ENCODE measurements around the gene LRRK2. TPM values are rescaled to one million over a fixed set of nuclear protein-coding genes. Genes with fewer than 3 reads are reported as not detected.

The LRRK2 gene
- total and polyA plus RNA-seq, 2 of the 13 experiments (the other 11 are each of a cell fraction or from before 2014, with no cell fraction given): not detected

DNA sequence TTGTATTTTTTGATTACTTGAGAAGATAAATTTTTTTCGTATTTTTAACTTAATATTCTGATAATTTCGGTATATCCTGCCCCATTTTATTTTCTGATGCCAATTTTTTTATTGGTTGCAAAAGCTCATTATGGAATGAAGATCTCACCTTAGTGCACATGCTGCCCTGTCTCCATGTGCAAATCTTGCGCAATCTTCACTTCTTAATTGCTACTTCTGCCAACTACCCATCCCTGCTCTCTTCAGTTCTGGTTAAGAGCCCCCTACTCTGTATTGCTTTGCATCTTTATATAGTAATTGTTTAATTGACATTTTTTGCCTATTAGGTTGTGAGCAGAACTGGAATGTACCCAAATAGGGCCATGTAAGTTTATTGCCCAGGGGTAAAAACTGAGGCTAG is 20.5 kb upstream of the LRRK2 start:
- Histone ChIP-seq H3K36me3 (replicated peaks in 1 of 2; ENCODE audit: control insufficient read depth in 1 of 2, insufficient read depth in 2 of 2, low read length in 2 of 2) (no peaks in the 10 kb centered on the region), H3K27ac (ENCODE audit: extremely low read length, insufficient read depth, low read length) (no peak overlapping the region), H3K79me2 (ENCODE audit: insufficient read depth, low read length) (no peaks in the 10 kb centered on the region), H2AFZ (ENCODE audit: low read length) (no peak overlapping the region), H3K9ac (ENCODE audit: insufficient read depth, low read depth, low read length) (no peak overlapping the region), H3K4me1 (ENCODE audit: insufficient read depth, low read length) (no peaks in the 10 kb centered on the region), H3K4me3 (replicated peaks in 1 of 3; ENCODE audit: insufficient read depth in 1 of 3, low read depth in 2 of 3, low read length in 3 of 3) (no peak overlapping the region), H3K27me3 (ENCODE audit: control insufficient read depth in 1 of 2, insufficient read depth in 2 of 2, low read length in 2 of 2) (no peaks in the 10 kb centered on the region), H3K4me2 (ENCODE audit: low read depth, low read length) (no peak overlapping the region), H4K20me1 (ENCODE audit: insufficient read depth, low read length) (no peaks in the 10 kb centered on the region), H3K9me3 (ENCODE audit: low read length) (no peaks in the 10 kb centered on the region)
- FAIRE-seq (no peak), ATAC-seq (no peak), DNase-seq (ENCODE audit: low spot score) (no peak)
- TF ChIP-seq CEBPG (CRISPR knock-in tag; IDR thresholded peaks at IDR 0.05) (0 out of 2 replicates have a peak, but pooled peaks have one; percentile 15), CEBPB (IDR thresholded peaks at IDR 0.05; ENCODE audit: borderline replicate concordance, low read depth, low read length) (peak; percentile 84), ZNF350 (CRISPR knock-in tag; IDR thresholded peaks at IDR 0.05; ENCODE audit: borderline replicate concordance, low read depth) (no peak)
- no TSS peak for BruUV-seq (replicated peaks)
- intact Hi-C loops (cut with micrococcal nuclease; ENCODE audit: unreplicated experiment): no loop called here
- in situ Hi-C loops (cut with HindIII; ENCODE audit: extremely low pct_ligation_motif_present, low pct_unique_long_range_greater_than_20kb): no loop called here
- WGBS (ENCODE audit: low lambda C conversion rate): 13% methylated on average over 3 of the region's 3 CpGs
- ChIA-PET CTCF (ENCODE audit: low intra/inter-chr PET ratio, low total read pairs) (no interaction called here), POLR2A (no interaction called here)

DNA sequence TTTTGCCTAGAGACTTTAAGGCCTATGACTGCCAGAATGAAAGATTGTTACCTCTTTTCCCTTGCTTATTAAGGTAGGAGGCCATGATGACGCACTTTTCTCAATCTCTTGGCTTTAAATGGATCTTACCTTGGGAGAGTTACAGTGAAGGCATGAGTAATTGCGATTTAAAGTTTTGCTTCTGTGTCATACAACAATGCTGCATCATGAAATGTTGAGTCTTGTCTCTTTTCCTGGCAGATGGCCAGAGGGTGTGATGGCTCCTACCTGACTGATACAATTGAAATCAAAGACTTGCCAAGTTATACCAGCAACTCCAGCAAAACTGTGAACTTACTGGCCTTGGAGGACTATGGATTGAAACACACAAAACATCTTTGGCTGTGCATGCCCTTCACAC is 17.2 kb upstream of the LRRK2 start:
- FAIRE-seq: no peak
- no peaks in the 10 kb centered on the region for H3K36me3 ChIP-seq (replicated peaks in 1 of 2; ENCODE audit: control insufficient read depth in 1 of 2, insufficient read depth in 2 of 2, low read length in 2 of 2)
- H3K27ac ChIP-seq (ENCODE audit: extremely low read length, insufficient read depth, low read length): no peak overlapping the region
- in situ Hi-C loops (cut with HindIII; ENCODE audit: extremely low pct_ligation_motif_present, low pct_unique_long_range_greater_than_20kb): no loop called here
- ATAC-seq: no peak
- no TSS peak for BruUV-seq (replicated peaks)
- no peak overlapping the region for H3K4me2 ChIP-seq (ENCODE audit: low read depth, low read length)
- 8% methylated on average over 2 of the region's 2 CpGs for WGBS (ENCODE audit: low lambda C conversion rate)
- H2AFZ ChIP-seq (ENCODE audit: low read length): no peak overlapping the region
- no peak for DNase-seq (ENCODE audit: low spot score)
- no peaks in the 10 kb centered on the region for H4K20me1 ChIP-seq (ENCODE audit: insufficient read depth, low read length)
- POLR2A ChIA-PET: no interaction called here
- no peaks in the 10 kb centered on the region for H3K9me3 ChIP-seq (ENCODE audit: low read length)
- intact Hi-C loops (cut with micrococcal nuclease; ENCODE audit: unreplicated experiment): no loop called here
- no peaks in the 10 kb centered on the region for H3K79me2 ChIP-seq (ENCODE audit: insufficient read depth, low read length)
- no peak overlapping the region for H3K4me3 ChIP-seq (replicated peaks in 1 of 3; ENCODE audit: insufficient read depth in 1 of 3, low read depth in 2 of 3, low read length in 3 of 3)
- no peak overlapping the region for H3K9ac ChIP-seq (ENCODE audit: insufficient read depth, low read depth, low read length)
- CTCF ChIA-PET (ENCODE audit: low intra/inter-chr PET ratio, low total read pairs): no interaction called here
- no peaks in the 10 kb centered on the region for H3K27me3 ChIP-seq (ENCODE audit: control insufficient read depth in 1 of 2, insufficient read depth in 2 of 2, low read length in 2 of 2)
- H3K4me1 ChIP-seq (ENCODE audit: insufficient read depth, low read length): no peaks in the 10 kb centered on the region
- TF ChIP-seq DR1 (CRISPR knock-in tag; IDR thresholded peaks at IDR 0.05): no peak
- TF ChIP-seq, protein P1, sequence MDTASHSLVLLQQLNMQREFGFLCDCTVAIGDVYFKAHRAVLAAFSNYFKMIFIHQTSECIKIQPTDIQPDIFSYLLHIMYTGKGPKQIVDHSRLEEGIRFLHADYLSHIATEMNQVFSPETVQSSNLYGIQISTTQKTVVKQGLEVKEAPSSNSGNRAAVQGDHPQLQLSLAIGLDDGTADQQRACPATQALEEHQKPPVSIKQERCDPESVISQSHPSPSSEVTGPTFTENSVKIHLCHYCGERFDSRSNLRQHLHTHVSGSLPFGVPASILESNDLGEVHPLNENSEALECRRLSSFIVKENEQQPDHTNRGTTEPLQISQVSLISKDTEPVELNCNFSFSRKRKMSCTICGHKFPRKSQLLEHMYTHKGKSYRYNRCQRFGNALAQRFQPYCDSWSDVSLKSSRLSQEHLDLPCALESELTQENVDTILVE (CRISPR knock-in tag; IDR thresholded peaks at IDR 0.05): no peak
- no peak for TF ChIP-seq MBNL3 (CRISPR knock-in tag; conservative IDR thresholded peaks at IDR 0.05)
- TF ChIP-seq, protein P2, sequence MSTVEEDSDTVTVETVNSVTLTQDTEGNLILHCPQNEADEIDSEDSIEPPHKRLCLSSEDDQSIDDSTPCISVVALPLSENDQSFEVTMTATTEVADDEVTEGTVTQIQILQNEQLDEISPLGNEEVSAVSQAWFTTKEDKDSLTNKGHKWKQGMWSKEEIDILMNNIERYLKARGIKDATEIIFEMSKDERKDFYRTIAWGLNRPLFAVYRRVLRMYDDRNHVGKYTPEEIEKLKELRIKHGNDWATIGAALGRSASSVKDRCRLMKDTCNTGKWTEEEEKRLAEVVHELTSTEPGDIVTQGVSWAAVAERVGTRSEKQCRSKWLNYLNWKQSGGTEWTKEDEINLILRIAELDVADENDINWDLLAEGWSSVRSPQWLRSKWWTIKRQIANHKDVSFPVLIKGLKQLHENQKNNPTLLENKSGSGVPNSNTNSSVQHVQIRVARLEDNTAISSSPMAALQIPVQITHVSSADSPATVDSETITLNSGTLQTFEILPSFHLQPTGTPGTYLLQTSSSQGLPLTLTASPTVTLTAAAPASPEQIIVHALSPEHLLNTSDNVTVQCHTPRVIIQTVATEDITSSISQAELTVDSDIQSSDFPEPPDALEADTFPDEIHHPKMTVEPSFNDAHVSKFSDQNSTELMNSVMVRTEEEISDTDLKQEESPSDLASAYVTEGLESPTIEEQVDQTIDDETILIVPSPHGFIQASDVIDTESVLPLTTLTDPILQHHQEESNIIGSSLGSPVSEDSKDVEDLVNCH (CRISPR knock-in tag; IDR thresholded peaks at IDR 0.05): no peak
- TF ChIP-seq, protein P3, sequence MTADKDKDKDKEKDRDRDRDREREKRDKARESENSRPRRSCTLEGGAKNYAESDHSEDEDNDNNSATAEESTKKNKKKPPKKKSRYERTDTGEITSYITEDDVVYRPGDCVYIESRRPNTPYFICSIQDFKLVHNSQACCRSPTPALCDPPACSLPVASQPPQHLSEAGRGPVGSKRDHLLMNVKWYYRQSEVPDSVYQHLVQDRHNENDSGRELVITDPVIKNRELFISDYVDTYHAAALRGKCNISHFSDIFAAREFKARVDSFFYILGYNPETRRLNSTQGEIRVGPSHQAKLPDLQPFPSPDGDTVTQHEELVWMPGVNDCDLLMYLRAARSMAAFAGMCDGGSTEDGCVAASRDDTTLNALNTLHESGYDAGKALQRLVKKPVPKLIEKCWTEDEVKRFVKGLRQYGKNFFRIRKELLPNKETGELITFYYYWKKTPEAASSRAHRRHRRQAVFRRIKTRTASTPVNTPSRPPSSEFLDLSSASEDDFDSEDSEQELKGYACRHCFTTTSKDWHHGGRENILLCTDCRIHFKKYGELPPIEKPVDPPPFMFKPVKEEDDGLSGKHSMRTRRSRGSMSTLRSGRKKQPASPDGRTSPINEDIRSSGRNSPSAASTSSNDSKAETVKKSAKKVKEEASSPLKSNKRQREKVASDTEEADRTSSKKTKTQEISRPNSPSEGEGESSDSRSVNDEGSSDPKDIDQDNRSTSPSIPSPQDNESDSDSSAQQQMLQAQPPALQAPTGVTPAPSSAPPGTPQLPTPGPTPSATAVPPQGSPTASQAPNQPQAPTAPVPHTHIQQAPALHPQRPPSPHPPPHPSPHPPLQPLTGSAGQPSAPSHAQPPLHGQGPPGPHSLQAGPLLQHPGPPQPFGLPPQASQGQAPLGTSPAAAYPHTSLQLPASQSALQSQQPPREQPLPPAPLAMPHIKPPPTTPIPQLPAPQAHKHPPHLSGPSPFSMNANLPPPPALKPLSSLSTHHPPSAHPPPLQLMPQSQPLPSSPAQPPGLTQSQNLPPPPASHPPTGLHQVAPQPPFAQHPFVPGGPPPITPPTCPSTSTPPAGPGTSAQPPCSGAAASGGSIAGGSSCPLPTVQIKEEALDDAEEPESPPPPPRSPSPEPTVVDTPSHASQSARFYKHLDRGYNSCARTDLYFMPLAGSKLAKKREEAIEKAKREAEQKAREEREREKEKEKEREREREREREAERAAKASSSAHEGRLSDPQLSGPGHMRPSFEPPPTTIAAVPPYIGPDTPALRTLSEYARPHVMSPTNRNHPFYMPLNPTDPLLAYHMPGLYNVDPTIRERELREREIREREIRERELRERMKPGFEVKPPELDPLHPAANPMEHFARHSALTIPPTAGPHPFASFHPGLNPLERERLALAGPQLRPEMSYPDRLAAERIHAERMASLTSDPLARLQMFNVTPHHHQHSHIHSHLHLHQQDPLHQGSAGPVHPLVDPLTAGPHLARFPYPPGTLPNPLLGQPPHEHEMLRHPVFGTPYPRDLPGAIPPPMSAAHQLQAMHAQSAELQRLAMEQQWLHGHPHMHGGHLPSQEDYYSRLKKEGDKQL (CRISPR knock-in tag; IDR thresholded peaks at IDR 0.05; ENCODE audit: low read depth): no peak
- no peak for TF ChIP-seq SOX5 (CRISPR knock-in tag; IDR thresholded peaks at IDR 0.05; ENCODE audit: borderline replicate concordance)
- no peak for TF ChIP-seq ZMYM2 (CRISPR knock-in tag; IDR thresholded peaks at IDR 0.05)
- no peak for TF ChIP-seq GZF1 (CRISPR knock-in tag; IDR thresholded peaks at IDR 0.05)
